HEK293 (cell line): ENCODE measurements around the gene GLIS1.

Experiments used
- EGR2 ChIP-seq: fragments of 450-650 bp; formaldehyde crosslinking; IDR thresholded peaks from 2 replicates; pipeline ENCODE4 v1.5.1; 2016; ENCODE audit warnings: low read depth, missing biosample characterization, missing genetic modification characterization
- FEZF1 ChIP-seq: fragments of 450-650 bp; formaldehyde crosslinking; IDR thresholded peaks from 2 replicates; pipeline ENCODE4 v1.5.1; 2016; ENCODE audit warnings: missing biosample characterization, missing genetic modification characterization
- GLI2 ChIP-seq: fragments of 450-650 bp; formaldehyde crosslinking; IDR thresholded peaks from 2 replicates; pipeline ENCODE4; 2017; ENCODE audit warnings: missing biosample characterization, missing genetic modification characterization, low read depth, borderline replicate concordance
- HOXA7 ChIP-seq: sonication (generic); formaldehyde crosslinking; IDR thresholded peaks from 2 replicates; pipeline ENCODE4 v1.8.1; 2022; ENCODE audit warnings: missing genetic modification reagents, borderline replicate concordance
- KLF17 ChIP-seq: fragments of 450-650 bp; formaldehyde crosslinking; IDR thresholded peaks from 2 replicates; pipeline ENCODE4 v1.5.1; 2016; ENCODE audit warnings: missing biosample characterization, missing genetic modification characterization
- KLF8 ChIP-seq: fragments of 450-650 bp; formaldehyde crosslinking; IDR thresholded peaks from 2 replicates; pipeline ENCODE4 v1.5.1; 2016; ENCODE audit warnings: missing biosample characterization, missing genetic modification characterization
- MYNN ChIP-seq: fragments of 450-650 bp; formaldehyde crosslinking; IDR thresholded peaks from 2 replicates; pipeline ENCODE4 v1.5.1; 2016; ENCODE audit warnings: missing biosample characterization, missing genetic modification characterization, borderline replicate concordance
- TRIM28 ChIP-seq: IDR thresholded peaks from 2 replicates; pipeline ENCODE4 v1.6.1; 2011; ENCODE audit warnings: low read length, control low read depth, borderline replicate concordance
- WT1 ChIP-seq: fragments of 450-650 bp; formaldehyde crosslinking; IDR thresholded peaks from 2 replicates; pipeline ENCODE4 v1.5.1; 2016; ENCODE audit warnings: missing biosample characterization, missing genetic modification characterization
- ZBTB21 ChIP-seq: fragments of 450-650 bp; formaldehyde crosslinking; IDR thresholded peaks from 2 replicates; pipeline ENCODE4 v1.5.1; 2017; ENCODE audit warnings: missing biosample characterization, missing genetic modification characterization
- ZBTB44 ChIP-seq: fragments of 450-650 bp; IDR thresholded peaks from 2 replicates; pipeline ENCODE4 v1.5.1; 2018; ENCODE audit warnings: missing biosample characterization, mild to moderate bottlenecking, missing genetic modification characterization
- ZFHX2 ChIP-seq: fragments of 450-650 bp; formaldehyde crosslinking; conservative IDR thresholded peaks from 2 replicates; pipeline ENCODE4 v1.5.1; 2016; ENCODE audit warnings: missing biosample characterization, missing genetic modification characterization
- ZIC2 ChIP-seq: fragments of 450-650 bp; formaldehyde crosslinking; IDR thresholded peaks from 2 replicates; pipeline ENCODE4 v1.5.1; 2016; ENCODE audit warnings: missing biosample characterization, missing genetic modification characterization
- ZNF10 ChIP-seq: fragments of 450-650 bp; formaldehyde crosslinking; IDR thresholded peaks from 2 replicates; pipeline ENCODE4 v1.5.1; 2017; ENCODE audit warnings: missing biosample characterization, missing genetic modification characterization
- ZNF121 ChIP-seq: fragments of 450-650 bp; formaldehyde crosslinking; IDR thresholded peaks from 2 replicates; pipeline ENCODE4 v1.5.1; 2016; ENCODE audit warnings: missing biosample characterization, missing genetic modification characterization
- ZNF138 ChIP-seq: fragments of 450-650 bp; formaldehyde crosslinking; IDR thresholded peaks from 2 replicates; pipeline ENCODE4 v1.5.1; 2016; ENCODE audit warnings: missing biosample characterization, missing genetic modification characterization, borderline replicate concordance
- ZNF146 ChIP-seq: fragments of 450-650 bp; formaldehyde crosslinking; IDR thresholded peaks from 2 replicates; pipeline ENCODE4 v1.5.1; 2016; ENCODE audit warnings: missing biosample characterization, missing genetic modification characterization
- ZNF174 ChIP-seq: fragments of 450-650 bp; formaldehyde crosslinking; IDR thresholded peaks from 2 replicates; pipeline ENCODE4 v1.5.0; 2017; ENCODE audit warnings: missing biosample characterization, mild to moderate bottlenecking, missing genetic modification characterization
- ZNF211 ChIP-seq: fragments of 450-650 bp; formaldehyde crosslinking; IDR thresholded peaks from 2 replicates; pipeline ENCODE4 v1.5.1; 2016; ENCODE audit warnings: low read depth, missing biosample characterization, missing genetic modification characterization
- ZNF266 ChIP-seq: fragments of 450-650 bp; formaldehyde crosslinking; IDR thresholded peaks from 2 replicates; pipeline ENCODE4 v1.5.1; 2016; ENCODE audit warnings: missing biosample characterization, missing genetic modification characterization, low read depth
- ZNF311 ChIP-seq: fragments of 450-650 bp; formaldehyde crosslinking; IDR thresholded peaks from 2 replicates; pipeline ENCODE4 v1.5.1; 2017; ENCODE audit warnings: missing biosample characterization, missing genetic modification characterization, borderline replicate concordance
- ZNF335 ChIP-seq: fragments of 450-650 bp; formaldehyde crosslinking; conservative IDR thresholded peaks from 2 replicates; pipeline ENCODE4 v1.5.1; 2016; ENCODE audit warnings: missing biosample characterization, missing genetic modification characterization
- ZNF354C ChIP-seq: fragments of 450-650 bp; formaldehyde crosslinking; IDR thresholded peaks from 2 replicates; pipeline ENCODE4 v1.5.1; 2016; ENCODE audit warnings: missing biosample characterization, missing genetic modification characterization, low read depth, borderline replicate concordance
- ZNF362 ChIP-seq: fragments of 450-650 bp; formaldehyde crosslinking; IDR thresholded peaks from 2 replicates; pipeline ENCODE4 v1.5.1; 2016; ENCODE audit warnings: missing biosample characterization, missing genetic modification characterization
- ZNF394 ChIP-seq: fragments of 450-650 bp; formaldehyde crosslinking; IDR thresholded peaks from 2 replicates; pipeline ENCODE4 v1.5.1; 2016; ENCODE audit warnings: missing biosample characterization, missing genetic modification characterization, mild to moderate bottlenecking, moderate library complexity, borderline replicate concordance
- ZNF449 ChIP-seq: fragments of 450-650 bp; formaldehyde crosslinking; IDR thresholded peaks from 2 replicates; pipeline ENCODE4 v1.5.1; 2017; ENCODE audit warnings: missing biosample characterization, mild to moderate bottlenecking, missing genetic modification characterization, moderate library complexity
- ZNF501 ChIP-seq: fragments of 450-650 bp; formaldehyde crosslinking; IDR thresholded peaks from 2 replicates; pipeline ENCODE4 v1.5.1; 2016; ENCODE audit warnings: missing biosample characterization, missing genetic modification characterization
- ZNF544 ChIP-seq: fragments of 450-650 bp; formaldehyde crosslinking; IDR thresholded peaks from 2 replicates; pipeline ENCODE4 v1.5.0; 2017; ENCODE audit warnings: missing biosample characterization, missing genetic modification characterization
- ZNF600 ChIP-seq: fragments of 450-650 bp; formaldehyde crosslinking; IDR thresholded peaks from 2 replicates; pipeline ENCODE4 v1.5.1; 2016; ENCODE audit warnings: missing biosample characterization, missing genetic modification characterization
- ZNF610 ChIP-seq: fragments of 450-650 bp; formaldehyde crosslinking; IDR thresholded peaks from 2 replicates; pipeline ENCODE4 v1.5.1; 2016; ENCODE audit warnings: missing biosample characterization, missing genetic modification characterization, borderline replicate concordance
- ZNF624 ChIP-seq: fragments of 450-650 bp; formaldehyde crosslinking; IDR thresholded peaks from 2 replicates; pipeline ENCODE4 v1.5.1; 2017; ENCODE audit warnings: missing biosample characterization, missing genetic modification characterization
- ZNF629 ChIP-seq: fragments of 450-650 bp; formaldehyde crosslinking; IDR thresholded peaks from 2 replicates; pipeline ENCODE4 v1.5.1; 2017; ENCODE audit warnings: missing biosample characterization, missing genetic modification characterization
- ZNF701 ChIP-seq: fragments of 450-650 bp; formaldehyde crosslinking; IDR thresholded peaks from 2 replicates; pipeline ENCODE4 v1.5.1; 2016; ENCODE audit warnings: missing biosample characterization, missing genetic modification characterization

GLIS1 gene

GRCh38 chr1:53512807-53513755 lies 225.9 kb downstream of the GLIS1 start (continued):
- no peak for TF ChIP-seq ZNF174 (tag by site-specific recombination)
- TF ChIP-seq ZNF600 (tag by site-specific recombination) = no peak
- TF ChIP-seq FEZF1 (tag by site-specific recombination) = no peak
- TF ChIP-seq ZNF544 (tag by site-specific recombination) = 0 out of 2 replicates have a peak, but pooled peaks have one; percentile 54
- TF ChIP-seq ZBTB21 (tag by site-specific recombination) = no peak
- TF ChIP-seq MYNN (tag by site-specific recombination) = no peak
- no peak for TF ChIP-seq EGR2 (tag by site-specific recombination)
- no peak for TF ChIP-seq ZNF449
- no peak for TF ChIP-seq ZNF211 (tag by site-specific recombination)
- TF ChIP-seq ZNF121 (tag by site-specific recombination) = no peak
- TF ChIP-seq ZNF138 (tag by site-specific recombination) = no peak
- TF ChIP-seq GLI2 (tag by site-specific recombination) = no peak
- no peak for TF ChIP-seq ZNF624
- no peak for TF ChIP-seq ZBTB44 (tag by site-specific recombination)
- peak; percentile 45; the same call in 1 of the 2 replicates for TF ChIP-seq ZIC2 (tag by site-specific recombination)
- TF ChIP-seq KLF17 (tag by site-specific recombination) = peak; percentile 25; the same call in 1 of the 2 replicates
- TF ChIP-seq ZNF335 (tag by site-specific recombination) = peak; percentile 51; the same call in 1 of the 2 replicates
- no peak for TF ChIP-seq ZNF701
- TF ChIP-seq ZNF629 = no peak
- no peak for TF ChIP-seq ZNF354C
- peak; percentile 95 for TF ChIP-seq ZNF394 (tag by site-specific recombination)
- TF ChIP-seq ZNF146 (tag by site-specific recombination) = 0 out of 2 replicates have a peak, but pooled peaks have one; percentile 4
- no peak for TF ChIP-seq ZNF362 (tag by site-specific recombination)
- no peak for TF ChIP-seq HOXA7 (CRISPR knock-in tag)
- TF ChIP-seq ZNF610 = no peak
- no peak for TF ChIP-seq ZFHX2 (tag by site-specific recombination)
- TF ChIP-seq ZNF10 = no peak
- TF ChIP-seq KLF8 (tag by site-specific recombination) = no peak
- no peak for TF ChIP-seq ZNF311
- TF ChIP-seq ZNF266 (tag by site-specific recombination) = no peak
- no peak for TF ChIP-seq TRIM28
- no peak for TF ChIP-seq ZNF501 (tag by site-specific recombination)
- TF ChIP-seq WT1 = no peak
